Cardiac muscle cell (in vitro differentiated cells and primary cell): ENCODE results near the gene SUN5. TPM values are rescaled to one million over a fixed set of nuclear protein-coding genes. Genes with fewer than 3 reads are reported as not detected.

ENCODE experiments used
- DNase-seq, 2 donors: peaks; one replicate each; pipeline versions ENCODE4 v3.0.0 to v3.0.0-alpha.2; 2010 to 2017; ENCODE audit warnings: low read depth in 1 of 2, low spot score in 1 of 2
- H3K27ac ChIP-seq: fragments of 200-600 bp; sonication (generic); 2 replicates; pipeline ENCODE4 v1.5.1; 2016
- H3K27me3 ChIP-seq: fragments of 200-600 bp; sonication (generic); 2 replicates; pipeline ENCODE4 v1.6.0; 2016; ENCODE audit warnings: control low read depth
- H3K36me3 ChIP-seq: fragments of 200-600 bp; sonication (generic); 2 replicates; pipeline ENCODE4 v1.5.1; 2016; ENCODE audit warnings: control low read depth
- H3K4me1 ChIP-seq: fragments of 200-600 bp; sonication (generic); 2 replicates; pipeline ENCODE4 v1.8.1; 2017; ENCODE audit warnings: low read depth, mild to moderate bottlenecking, mixed run types
- H3K4me3 ChIP-seq: fragments of 200-600 bp; sonication (generic); 2 replicates; pipeline ENCODE4 v1.5.1; 2016; ENCODE audit warnings: mild to moderate bottlenecking
- H3K9me3 ChIP-seq: fragments of 200-600 bp; sonication (generic); 2 replicates; pipeline ENCODE4 v1.5.1; 2017; ENCODE audit warnings: low read depth, mild to moderate bottlenecking, control low read depth
- CTCF ChIP-seq: IDR thresholded peaks from 2 replicates; pipeline ENCODE4 v1.5.1; 2012; ENCODE audit warnings: low read depth, mild to moderate bottlenecking, low read length
- polyA plus RNA-seq: library from polyadenylated mRNA; unstranded; fragments of >200 nt; fragmentation: Nextera tagmentation; extraction: Ambion mirVana; gene quantifications from 2 replicates; pipeline ENCODE4 v1.2.1, GENCODE V29; 2016
- total RNA-seq: library from RNA; depleted of rRNA; stranded (reverse); fragments of >200 nt; gene quantifications from 2 replicates; pipeline ENCODE4 v1.2.3, GENCODE V29; 2016

Gene SUN5
- total and polyA plus RNA-seq, 2 experiments from 2014 or later, result not detected

DNA sequence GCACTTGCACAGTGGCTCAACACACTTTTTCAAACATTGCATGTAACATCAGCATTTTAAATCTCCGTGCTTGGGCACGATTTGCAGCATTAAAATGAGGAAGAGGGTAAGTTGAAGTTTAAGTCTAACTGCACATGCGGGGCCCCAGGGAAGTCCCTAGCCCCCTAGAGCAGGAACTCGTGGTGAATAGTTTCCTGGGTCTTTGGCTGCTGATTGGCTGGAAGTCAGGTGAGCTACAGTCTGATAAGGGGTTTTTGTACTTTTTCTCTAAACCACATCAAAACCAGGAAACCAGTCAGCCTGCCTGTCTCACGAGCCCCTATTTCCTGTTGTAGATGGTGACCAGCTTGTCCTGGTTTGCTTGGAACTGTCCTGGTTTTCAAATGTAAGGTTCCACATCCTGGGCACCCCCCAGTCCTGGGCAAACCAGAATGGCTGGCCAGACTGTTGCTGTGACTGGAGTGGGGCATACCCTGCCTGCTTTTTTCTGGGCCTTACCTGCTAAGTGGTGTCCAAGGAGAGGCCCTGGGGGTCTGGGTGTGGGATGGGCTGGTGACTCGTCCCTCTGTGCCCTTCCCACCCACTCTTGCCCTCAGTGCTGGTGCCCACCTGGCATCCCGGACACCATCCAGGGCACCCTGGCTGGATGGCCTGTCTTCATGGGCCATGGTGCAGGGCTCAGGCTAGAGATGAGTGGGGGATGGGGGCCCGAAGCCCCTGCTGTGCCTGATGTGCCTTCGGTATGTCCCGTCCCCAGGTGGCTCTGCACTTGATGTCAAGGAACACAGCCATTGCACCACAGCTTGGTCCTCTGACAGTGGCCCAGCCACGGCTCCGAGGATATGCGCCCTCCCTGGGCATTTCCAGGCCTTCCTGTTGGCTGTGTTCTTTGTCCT, 31.8 kb downstream of the SUN5 start:
- H3K9me3 ChIP-seq, result no peaks in the 10 kb centered on the region
- DNase-seq, result no peak
- peaks cover 16% of the 10 kb centered on the region for H3K4me1 ChIP-seq
- H3K27ac ChIP-seq, result peak overlapping the region; percentile 96
- H3K27me3 ChIP-seq, result no peaks in the 10 kb centered on the region
- no peak overlapping the region for H3K4me3 ChIP-seq
- TF ChIP-seq CTCF, result no peak
- no peaks in the 10 kb centered on the region for H3K36me3 ChIP-seq

DNA sequence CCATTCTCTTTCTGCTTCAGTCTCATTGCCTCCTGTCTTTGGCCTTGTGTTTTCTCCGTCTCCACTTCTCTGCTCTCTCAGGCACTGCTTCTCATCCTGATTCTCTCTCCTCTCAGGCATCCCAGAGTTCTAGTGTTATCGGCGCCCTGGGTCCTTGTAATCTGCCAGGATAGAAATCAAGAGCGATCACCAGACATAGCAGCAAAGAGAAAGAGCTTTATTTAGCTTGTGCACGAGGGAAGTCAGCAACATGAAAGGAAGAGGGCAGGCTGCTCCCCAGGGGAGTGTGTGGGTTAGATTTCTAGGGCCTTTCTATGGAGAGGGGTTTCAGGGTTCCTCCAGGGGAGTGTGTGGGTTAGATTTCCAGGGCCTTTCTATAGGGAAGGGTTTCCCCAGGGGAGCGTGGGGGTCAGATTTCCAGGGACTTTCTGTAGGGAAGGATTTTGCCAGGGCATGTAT, 32.5 kb downstream of the SUN5 start:
- Histone ChIP-seq H3K27me3 (no peaks in the 10 kb centered on the region), H3K27ac (peak overlapping the region; percentile 96), H3K36me3 (no peaks in the 10 kb centered on the region), H3K9me3 (no peaks in the 10 kb centered on the region), H3K4me3 (no peak overlapping the region), H3K4me1 (peaks cover 16% of the 10 kb centered on the region)
- TF ChIP-seq CTCF, result no peak
- DNase-seq, result peak in 1 of 2 donors; percentile 69

DNA sequence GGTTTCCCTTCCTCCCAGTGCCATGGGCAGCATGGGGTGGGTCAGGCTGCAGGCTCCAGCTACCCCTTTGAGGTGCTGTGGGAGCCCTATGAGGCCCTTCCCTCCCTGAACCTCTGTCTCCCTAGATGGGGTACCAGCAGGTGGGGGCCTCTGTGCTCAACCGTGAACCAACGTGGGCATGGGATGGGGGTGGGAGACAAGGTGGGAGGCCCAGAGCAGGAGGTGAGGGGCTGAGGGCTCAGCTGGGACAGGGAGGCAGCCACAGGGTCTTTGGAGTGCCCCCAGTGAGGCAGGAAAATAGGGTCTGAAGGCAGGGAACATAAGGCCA, 33.3 kb downstream of the SUN5 start:
- H3K4me3 ChIP-seq, result no peak overlapping the region
- no peaks in the 10 kb centered on the region for H3K27me3 ChIP-seq
- no peak for DNase-seq
- no peak for TF ChIP-seq CTCF
- peak overlapping the region; percentile 96 for H3K27ac ChIP-seq
- H3K36me3 ChIP-seq, result no peaks in the 10 kb centered on the region
- peaks cover 16% of the 10 kb centered on the region for H3K4me1 ChIP-seq
- H3K9me3 ChIP-seq, result no peaks in the 10 kb centered on the region

GRCh38 chr20:32970115-32970972, 33.9 kb downstream of the SUN5 start:
- Histone ChIP-seq H3K4me3 (no peak overlapping the region), H3K27ac (peak overlapping the region; percentile 96), H3K9me3 (no peaks in the 10 kb centered on the region), H3K27me3 (no peaks in the 10 kb centered on the region), H3K4me1 (peaks cover 16% of the 10 kb centered on the region), H3K36me3 (no peaks in the 10 kb centered on the region)
- no peak for DNase-seq
- no peak for TF ChIP-seq CTCF

DNA sequence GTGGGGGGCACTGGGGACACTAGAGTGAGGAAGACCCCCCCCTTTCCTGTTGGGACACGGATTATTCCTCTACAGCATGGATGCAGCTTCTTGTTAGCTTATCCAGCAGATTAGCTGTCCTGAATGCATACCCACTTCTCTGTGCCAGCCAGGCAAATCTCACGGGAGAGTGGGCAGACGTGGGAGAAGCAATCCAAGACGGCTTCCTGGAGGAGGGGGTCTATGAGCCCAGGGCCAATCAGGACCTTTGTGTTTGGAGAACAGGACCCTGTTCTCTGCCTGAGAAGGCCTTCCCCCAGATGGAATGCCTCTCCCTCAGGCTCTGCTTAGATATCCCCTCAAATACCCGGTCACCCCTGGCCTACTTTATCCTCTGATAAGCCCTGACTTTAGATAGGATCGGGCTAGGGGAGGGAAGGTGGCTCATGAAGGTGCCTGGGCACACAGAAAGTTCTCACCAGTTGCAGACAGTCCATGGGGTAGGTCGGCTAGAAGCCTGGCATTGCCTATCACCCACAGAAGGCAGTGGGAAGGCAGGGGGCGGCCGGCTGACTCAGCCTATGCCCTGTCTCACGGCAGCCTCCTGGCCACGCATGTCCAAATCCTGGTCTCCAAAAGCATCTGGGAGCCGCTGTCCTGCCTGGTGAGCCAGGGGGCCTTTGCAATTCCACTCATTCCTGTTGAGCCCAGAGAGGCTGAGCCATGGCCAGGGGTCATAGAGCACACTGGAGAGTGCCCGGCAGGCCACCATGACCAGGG, 34.7 kb downstream of the SUN5 start:
- DNase-seq, result no peak
- peaks cover 16% of the 10 kb centered on the region for H3K4me1 ChIP-seq
- H3K9me3 ChIP-seq, result no peaks in the 10 kb centered on the region
- no peak overlapping the region for H3K4me3 ChIP-seq
- H3K36me3 ChIP-seq, result no peaks in the 10 kb centered on the region
- H3K27ac ChIP-seq, result no peak overlapping the region
- H3K27me3 ChIP-seq, result no peaks in the 10 kb centered on the region
- no peak for TF ChIP-seq CTCF
